LHCN-M2 (cell line): ENCODE measurements around the gene CCDC174. TPM values are rescaled to one million over a fixed set of nuclear protein-coding genes. Genes with fewer than 3 reads are reported as not detected.
A peak's percentile ranks its signal among the peaks of the same experiment; 100 is the strongest.

Source experiments
- DNase-seq: peaks from one replicate; pipeline ENCODE4 v3.0.0-alpha.2; 2012; ENCODE audit warnings: low read depth
- total RNA-seq: library from RNA; depleted of rRNA; stranded (reverse); fragments of >200 nt; gene quantifications from 2 replicates; pipeline ENCODE4 v1.2.3, GENCODE V29; 2014

CCDC174 gene
- total RNA-seq, 1 experiment from 2014 or later: 10.2 TPM

GRCh38 chr3:14652360-14652907 is 872 bp downstream of the CCDC174 start:
- DNase-seq: peak; percentile 10

GRCh38 chr3:14657579-14657978 is 6.0 kb downstream of the CCDC174 start:
- DNase-seq: no peak

DNA sequence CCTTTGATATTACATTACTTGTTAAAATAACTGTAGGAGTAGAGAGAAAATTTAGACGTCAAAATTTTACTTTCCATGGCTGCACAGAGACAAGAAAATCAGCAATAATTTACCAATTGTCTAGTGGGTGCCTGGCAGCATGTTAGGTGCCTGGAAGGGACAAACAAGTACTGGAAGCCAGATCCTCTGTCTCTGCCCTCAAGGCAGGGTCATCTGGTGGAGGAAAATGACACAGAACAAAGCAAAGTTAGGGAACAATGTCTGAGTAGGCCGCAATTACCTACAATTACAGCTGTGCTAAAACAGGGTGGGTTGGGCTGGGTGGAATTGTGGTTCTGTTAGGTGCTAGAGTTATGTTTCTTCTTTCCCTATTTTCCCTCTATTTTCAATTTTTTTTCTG is 7.4 kb downstream of the CCDC174 start:
- no peak for DNase-seq

DNA sequence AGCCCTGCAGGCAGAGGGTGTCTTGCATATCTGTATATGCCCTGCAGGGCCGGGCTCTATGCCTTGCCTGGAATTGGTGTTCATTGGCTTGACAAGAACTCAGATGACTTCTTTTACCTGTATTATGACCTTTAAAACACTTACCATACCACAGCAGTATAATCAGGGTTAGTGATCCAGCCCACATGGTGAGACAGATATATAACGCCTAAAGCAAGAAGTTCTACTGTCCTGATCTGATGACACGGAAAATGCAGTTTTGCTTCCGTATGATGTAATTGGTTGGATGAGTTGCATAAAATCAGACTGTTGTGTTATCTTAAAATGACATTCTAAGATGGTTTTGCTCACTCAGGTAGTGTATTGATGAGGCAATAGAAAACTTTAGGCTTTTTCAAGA is 9.4 kb downstream of the CCDC174 start:
- DNase-seq: no peak

- no peak for DNase-seq
These were observed 12.0 kb downstream of the CCDC174 start for GRCh38 chr3:14663396-14664135.

DNA sequence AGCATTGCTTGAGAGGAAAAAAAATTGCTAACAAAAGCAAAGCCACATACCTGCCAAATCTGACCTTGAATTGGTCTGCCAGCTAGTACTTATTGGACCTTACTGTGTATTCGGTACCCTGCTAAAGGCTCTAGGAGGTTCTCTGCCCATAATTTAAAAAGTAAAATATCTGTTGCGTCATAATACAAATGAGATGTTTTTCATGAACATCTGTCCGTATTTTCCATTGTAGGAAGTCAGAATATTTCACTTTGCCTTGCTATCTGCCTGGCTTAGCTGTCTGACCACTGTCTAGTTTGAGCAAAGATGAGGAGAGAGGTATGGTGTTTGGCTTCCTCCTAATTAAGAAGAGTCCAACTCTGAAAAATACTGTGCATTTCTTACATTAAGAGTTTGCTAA is 12.6 kb downstream of the CCDC174 start:
- no peak for DNase-seq

GRCh38 chr3:14672588-14672987 is 21.0 kb downstream of the CCDC174 start:
- DNase-seq: no peak

DNA sequence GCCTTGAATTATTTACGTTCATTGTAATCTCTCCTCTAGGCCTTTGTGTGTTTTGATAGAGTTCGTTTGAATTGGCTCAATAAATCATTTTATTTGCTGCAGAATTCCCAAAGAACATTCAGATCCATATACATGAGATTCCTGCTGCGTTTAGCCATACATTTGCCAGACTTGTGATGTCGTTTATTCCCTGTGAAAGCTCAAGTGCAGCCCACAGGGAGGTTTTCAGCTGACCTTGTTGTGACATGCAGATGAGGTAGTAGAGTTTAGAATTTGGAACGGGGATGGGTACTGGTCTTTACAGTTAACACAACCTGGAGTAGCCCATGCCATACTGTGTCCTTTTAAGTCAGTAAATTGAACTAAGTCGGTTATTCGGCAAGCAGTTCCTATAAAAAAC is 23.3 kb downstream of the CCDC174 start, which contains the start of gene C3orf20:
C3orf20 (plus strand) TSS at position 301 of the 400 bp plus-strand sequence. CDS start 7,573 bp downstream, outside the sequence.
- no peak for DNase-seq

DNA sequence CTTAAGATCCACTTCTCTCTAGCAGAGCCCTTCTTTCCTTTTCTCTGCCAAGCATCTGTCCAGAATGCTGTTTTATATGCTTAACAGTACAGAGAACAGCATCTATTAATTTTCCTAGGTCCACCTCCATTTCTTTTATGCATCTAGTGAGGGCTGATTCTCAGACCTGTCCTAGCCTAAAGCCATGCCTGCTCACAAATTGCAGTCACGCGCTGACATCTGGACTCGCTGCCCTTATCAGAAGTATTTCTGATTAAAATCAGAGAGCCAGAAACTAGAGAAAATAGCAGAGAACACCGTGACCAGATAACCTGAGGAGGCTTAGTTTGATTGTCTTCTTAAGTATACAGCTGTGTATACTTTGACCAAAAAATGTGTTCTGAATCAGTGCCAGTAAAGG is 25.3 kb downstream of the CCDC174 start:
- DNase-seq: no peak

DNA sequence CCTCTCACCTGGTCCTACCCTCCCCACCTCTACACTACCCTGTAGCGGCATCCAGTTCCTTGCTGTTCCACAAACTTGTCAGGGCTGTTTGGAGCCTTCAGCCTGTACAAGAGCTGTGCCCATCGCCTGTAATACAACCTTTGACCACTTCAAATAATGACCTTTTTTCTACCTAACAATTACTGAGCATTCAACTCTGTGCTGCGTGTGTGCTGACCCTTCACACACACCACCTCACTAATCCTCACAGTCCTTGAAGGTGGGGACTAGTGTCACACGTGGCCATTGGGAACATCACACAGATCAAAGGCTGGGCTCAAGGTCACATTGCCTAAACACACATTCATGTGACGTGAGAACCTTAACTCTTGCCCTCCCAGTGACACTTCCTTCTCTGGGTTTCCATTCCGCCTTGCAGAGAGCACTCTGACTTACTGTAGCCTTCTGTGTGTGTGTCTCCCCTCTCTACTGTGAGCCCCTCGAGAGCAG is 26.5 kb downstream of the CCDC174 start:
- DNase-seq: no peak

DNA sequence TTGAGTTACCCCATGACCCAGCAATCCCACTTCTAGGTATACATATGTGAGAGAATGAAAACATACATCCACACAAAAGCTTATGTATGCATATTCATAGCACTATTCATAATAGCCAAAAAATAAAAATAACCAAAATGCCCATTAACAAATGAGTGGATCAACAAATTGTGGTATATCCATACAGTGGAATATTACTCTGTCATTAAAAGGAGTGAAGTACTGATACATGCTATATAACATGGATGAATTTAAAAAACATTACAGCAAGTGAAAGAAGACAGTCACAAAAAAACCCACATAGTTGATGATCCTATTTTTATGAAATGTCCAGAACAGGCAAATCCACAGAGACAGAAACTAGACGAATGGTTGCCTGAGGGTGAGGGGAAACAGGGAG is 28.6 kb downstream of the CCDC174 start:
- no peak for DNase-seq

DNA sequence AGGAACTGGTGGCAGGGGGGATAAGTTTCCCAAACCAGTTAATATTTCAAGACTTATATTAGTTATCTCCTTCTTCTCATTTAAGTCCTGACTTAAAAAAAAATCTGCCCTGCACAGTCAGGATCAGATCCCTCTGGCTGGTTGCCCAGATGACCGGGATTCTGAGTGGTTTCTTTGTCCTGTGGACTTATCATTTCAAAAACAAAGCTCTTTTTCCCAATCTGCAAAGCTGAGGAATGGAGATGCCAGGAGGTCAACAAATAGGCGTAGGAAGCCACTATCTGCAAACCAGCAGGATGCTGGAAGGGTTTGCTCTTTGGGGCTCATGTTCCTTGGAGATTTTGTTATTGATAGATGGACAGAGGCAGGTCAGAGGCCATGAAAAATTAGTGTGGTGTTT is 29.2 kb downstream of the CCDC174 start:
- DNase-seq: peak; percentile 18

GRCh38 chr3:14684447-14684846 is 32.9 kb downstream of the CCDC174 start:
- DNase-seq: no peak

- no peak for DNase-seq
These were observed 33.6 kb downstream of the CCDC174 start for GRCh38 chr3:14685179-14685578.

- DNase-seq: no peak
These were observed 35.8 kb downstream of the CCDC174 start for GRCh38 chr3:14687360-14687759.

DNA sequence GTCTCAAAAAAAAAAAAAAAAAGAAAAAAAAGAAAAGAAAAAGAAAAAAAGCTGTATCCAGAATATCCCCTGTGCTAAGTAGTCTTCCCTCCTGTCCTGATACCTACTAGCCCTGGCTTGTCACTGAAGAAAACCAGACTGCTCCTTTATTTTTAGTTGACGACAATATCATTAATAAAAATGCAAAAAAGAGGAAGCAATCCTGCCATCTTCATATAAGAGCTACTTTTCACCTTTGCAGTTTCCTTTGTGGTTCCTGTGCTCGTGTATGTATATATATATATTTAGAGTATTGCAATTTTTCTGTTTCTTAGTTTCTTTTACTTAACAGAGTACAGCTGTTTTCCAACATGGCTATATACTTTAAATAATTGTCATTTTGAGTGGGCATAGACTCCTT is 37.0 kb downstream of the CCDC174 start:
- DNase-seq: no peak

DNA sequence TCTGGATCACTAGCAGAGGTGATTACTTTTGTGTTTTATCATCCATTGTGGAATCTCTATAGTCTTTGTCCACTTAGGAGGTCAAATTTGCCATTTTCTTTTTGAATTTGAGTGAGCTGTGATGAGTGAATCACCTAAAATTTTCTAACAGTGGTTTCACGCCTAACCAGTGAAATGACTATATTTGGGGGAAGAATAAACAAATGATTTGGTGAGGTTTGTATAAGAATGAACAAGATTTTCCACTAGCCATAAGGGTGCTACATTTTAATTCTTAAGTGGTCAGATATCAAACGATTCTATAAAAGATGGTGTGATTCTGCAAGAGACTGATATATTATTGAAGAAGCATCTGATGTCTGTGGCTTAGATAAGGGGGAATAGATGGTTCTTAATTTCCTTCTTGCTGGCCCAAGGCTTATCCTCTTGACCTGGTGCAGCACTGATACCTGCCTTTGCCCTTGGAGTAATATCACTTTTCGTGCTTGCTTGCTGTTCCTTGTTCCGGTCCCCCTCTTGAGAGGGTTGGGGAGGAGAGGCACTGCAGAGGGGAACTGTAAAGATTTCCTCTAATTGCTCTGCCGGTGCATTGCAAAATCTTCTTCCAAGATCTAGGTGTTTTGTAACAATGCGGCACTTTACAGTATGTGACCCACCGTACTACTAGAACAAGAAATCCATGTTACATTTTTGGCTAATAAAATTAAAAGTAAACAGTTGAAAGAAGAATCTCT is 37.9 kb downstream of the CCDC174 start:
- DNase-seq: no peak

GRCh38 chr3:14691239-14691638 is 39.7 kb downstream of the CCDC174 start:
- no peak for DNase-seq

DNA sequence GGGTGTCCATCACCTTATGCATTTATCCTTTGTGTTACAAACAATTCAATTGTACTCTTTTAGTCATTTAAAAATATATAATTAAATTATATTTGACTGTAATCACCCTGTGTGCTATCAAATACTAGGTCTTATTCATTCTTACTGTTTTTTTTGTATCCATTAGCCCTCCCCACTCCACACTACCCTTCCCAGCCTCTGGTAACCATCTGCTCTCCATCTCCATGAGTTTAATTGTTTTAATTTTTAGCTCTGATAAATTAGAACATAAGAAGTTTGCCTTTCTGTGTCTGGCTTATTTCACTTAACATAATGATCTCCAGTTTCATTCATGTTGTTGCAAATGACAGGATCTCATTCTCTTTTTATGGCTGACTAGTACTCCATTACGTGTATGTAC is 40.2 kb downstream of the CCDC174 start:
- no peak for DNase-seq

GRCh38 chr3:14698601-14699244 is 47.2 kb downstream of the CCDC174 start:
- no peak for DNase-seq

DNA sequence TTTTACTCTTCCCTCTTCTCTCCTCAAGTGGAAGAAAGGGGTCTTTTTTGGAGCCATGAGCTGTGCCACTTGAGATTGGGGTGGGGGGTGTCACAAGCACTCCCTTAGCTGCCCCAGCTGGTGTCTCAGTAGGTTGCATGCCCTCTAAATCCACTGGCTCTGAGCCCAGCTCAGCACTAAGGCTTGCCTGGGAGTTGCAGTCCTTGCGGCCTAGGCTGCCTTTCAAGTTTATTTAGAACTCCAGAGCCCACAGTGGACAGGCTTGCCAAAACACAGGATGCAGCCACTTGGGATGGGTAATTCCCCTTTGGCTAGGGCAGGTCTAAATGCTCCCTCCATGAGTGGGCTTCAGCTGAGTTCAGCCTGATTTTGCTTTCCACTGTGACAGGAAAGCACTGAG is 48.1 kb downstream of the CCDC174 start:
- no peak for DNase-seq

DNA sequence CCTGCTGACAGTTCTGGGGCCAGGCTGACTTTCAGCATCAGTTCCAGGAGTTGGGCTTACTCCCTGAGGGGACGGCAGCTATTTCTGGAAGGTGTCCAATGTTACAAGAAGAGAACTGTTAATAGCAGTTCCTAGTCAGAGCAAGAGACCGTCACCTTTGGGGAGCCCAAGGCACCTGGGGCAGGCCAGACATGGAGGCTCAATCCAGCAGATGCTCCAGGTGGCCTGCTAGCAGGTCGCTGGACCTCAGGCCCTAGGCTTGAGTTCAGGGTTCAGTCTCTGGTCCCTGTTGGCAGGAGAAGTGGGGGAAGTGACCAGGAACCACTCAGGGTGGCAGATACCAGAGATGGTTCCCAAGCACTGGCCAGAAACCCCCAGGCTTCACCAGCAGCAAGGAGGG is 49.3 kb downstream of the CCDC174 start:
- no peak for DNase-seq
